Stimulated activated naive CD4-positive, alpha-beta T cell treated with Interleukin-2 at 50 U/mL for 16 hours (primary cell): ENCODE results near the gene NFE2L3.
A peak's percentile ranks its signal among the peaks of the same experiment; 100 is the strongest.
"Not testable (repeated sequence)": the region's sequence is repeated elsewhere in the genome, so short reads cannot be mapped to it uniquely, and the experiment has no call there.

ENCODE experiments used
- DNase-seq: peaks from one replicate; lab custom pipeline; 2025; lab: John Stamatoyannopoulos, UW

Gene NFE2L3

GRCh38 chr7:26147030-26147429 is 5.0 kb upstream of the NFE2L3 start:
- no peak for DNase-seq

- not testable (repeated sequence) for DNase-seq
Observed at GRCh38 chr7:26147646-26148306, 4.2 kb upstream of the NFE2L3 start.

GRCh38 chr7:26148307-26148700 is 3.7 kb upstream of the NFE2L3 start:
- DNase-seq: not testable (repeated sequence)

GRCh38 chr7:26149391-26149977 is 2.5 kb upstream of the NFE2L3 start:
- no peak for DNase-seq

- no peak for DNase-seq
Observed at GRCh38 chr7:26151096-26151495, 902 bp upstream of the NFE2L3 start.

GRCh38 chr7:26151650-26151952 is 397 bp upstream of the NFE2L3 start:
- DNase-seq: no peak

- peak; percentile 15 for DNase-seq
Observed at GRCh38 chr7:26152782-26153240, 813 bp downstream of the NFE2L3 start.

- DNase-seq: peak; percentile 32
Observed at GRCh38 chr7:26153241-26153822, 1.3 kb downstream of the NFE2L3 start.

GRCh38 chr7:26153823-26154783 is 2.1 kb downstream of the NFE2L3 start:
- DNase-seq: peak; percentile 44

GRCh38 chr7:26155531-26156375 is 3.8 kb downstream of the NFE2L3 start:
- no peak for DNase-seq

GRCh38 chr7:26156451-26157420 is 4.7 kb downstream of the NFE2L3 start:
- peak; percentile 60 for DNase-seq

- no peak for DNase-seq
Observed at GRCh38 chr7:26157520-26158105, 5.6 kb downstream of the NFE2L3 start.

- DNase-seq: no peak
Observed at GRCh38 chr7:26159243-26159642, 7.2 kb downstream of the NFE2L3 start.

GRCh38 chr7:26160896-26161295 is 8.9 kb downstream of the NFE2L3 start:
- no peak for DNase-seq

- no peak for DNase-seq
Observed at GRCh38 chr7:26162431-26162830, 10.4 kb downstream of the NFE2L3 start.

- not testable (repeated sequence) for DNase-seq
Observed at GRCh38 chr7:26163804-26164203, 11.8 kb downstream of the NFE2L3 start.

GRCh38 chr7:26165950-26166683 is 14.1 kb downstream of the NFE2L3 start:
- DNase-seq: no peak

- DNase-seq: no peak
Observed at GRCh38 chr7:26166684-26167266, 14.8 kb downstream of the NFE2L3 start.
